HEK293T (cell line): ENCODE data around the gene CCDC88C.

Experiments
- BHLHE40 ChIP-seq: fragments of 450-650 bp; IDR thresholded peaks from 2 replicates; pipeline ENCODE4 v1.6.1; 2016; ENCODE audit warnings: mild to moderate bottlenecking, moderate library complexity, borderline replicate concordance
- ELF4 ChIP-seq: fragments of 450-650 bp; IDR thresholded peaks from 2 replicates; pipeline ENCODE4 v1.6.1; 2017; ENCODE audit warnings: antibody characterized with exemption
- FOXA1 ChIP-seq: fragments of 450-650 bp; IDR thresholded peaks from 2 replicates; pipeline ENCODE4 v1.6.1; 2016; ENCODE audit warnings: mild to moderate bottlenecking
- FOXK2 ChIP-seq: fragments of 450-650 bp; IDR thresholded peaks from 2 replicates; pipeline ENCODE4 v1.6.1; 2016; ENCODE audit warnings: mild to moderate bottlenecking
- FOXM1 ChIP-seq: fragments of 450-650 bp; IDR thresholded peaks from 2 replicates; pipeline ENCODE4 v1.6.1; 2017; ENCODE audit warnings: mild to moderate bottlenecking, borderline replicate concordance
- L3MBTL2 ChIP-seq: fragments of 450-650 bp; conservative IDR thresholded peaks from 2 replicates; pipeline ENCODE4 v1.6.1; 2016; ENCODE audit warnings: mild to moderate bottlenecking
- NFRKB ChIP-seq: fragments of 450-650 bp; IDR thresholded peaks from 2 replicates; pipeline ENCODE4 v1.6.1; 2016; ENCODE audit warnings: mild to moderate bottlenecking, moderate library complexity
- SP1 ChIP-seq: fragments of 450-650 bp; IDR thresholded peaks from 2 replicates; pipeline ENCODE4 v1.6.1; 2017
- ZNF384 ChIP-seq: fragments of 450-650 bp; IDR thresholded peaks from 2 replicates; pipeline ENCODE4 v1.6.1; 2016

DNA sequence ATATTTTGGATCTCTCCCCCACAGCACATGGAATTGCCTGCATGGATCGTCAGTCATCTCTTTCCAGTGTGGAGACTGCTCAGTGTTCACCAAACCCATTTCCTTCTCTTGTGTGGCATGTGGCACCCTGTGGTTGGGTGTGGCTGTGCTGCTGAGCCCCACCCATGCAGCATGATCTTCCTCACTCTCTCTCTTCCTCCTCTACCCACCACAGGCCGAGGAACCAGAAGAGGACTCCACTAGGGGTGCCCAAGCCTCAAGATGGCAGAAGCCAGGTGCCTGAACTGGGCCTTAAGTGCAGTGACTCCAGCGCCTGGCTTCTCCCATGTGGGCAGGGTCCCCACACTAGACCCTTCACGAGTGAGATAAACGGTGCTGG lies 106.3 kb downstream of the CCDC88C start:
- TF ChIP-seq BHLHE40 (no peak), L3MBTL2 (no peak), FOXK2 (no peak), FOXA1 (no peak), SP1 (no peak), FOXM1 (no peak), ELF4 (no peak), ZNF384 (no peak), NFRKB (no peak)
